ENCODE data around the gene PLPP2. TPM values are rescaled to one million over a fixed set of nuclear protein-coding genes. Genes with fewer than 3 reads are reported as not detected.

The PLPP2 gene
- polyA plus RNA-seq, 1 donor from 2014 or later = 2.1 TPM

DNA sequence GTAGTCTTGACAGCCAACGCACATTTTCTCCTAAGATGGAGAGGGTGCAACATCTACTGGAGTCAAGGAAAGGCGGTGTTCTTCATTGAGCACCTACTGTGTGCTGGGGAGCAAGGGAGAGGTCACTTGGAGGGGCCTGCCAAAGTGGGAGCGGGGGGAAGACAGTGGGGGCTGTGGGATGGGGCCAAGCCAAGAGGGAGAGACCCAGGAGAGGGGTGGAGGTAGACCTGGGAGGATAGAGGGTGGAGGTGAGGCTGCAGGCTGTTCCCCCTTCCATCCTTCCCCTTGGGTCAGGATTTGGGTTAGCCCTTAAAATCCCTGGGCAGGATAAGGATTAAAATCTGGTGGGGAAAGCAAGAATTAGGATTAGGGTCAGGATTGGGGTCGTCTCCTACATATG lies 1.7 kb upstream of the PLPP2 start:
- Histone ChIP-seq H3K27me3 (ENCODE audit: insufficient read depth, low read depth, low read length) (peaks cover 59% of the 10 kb centered on the region), H3K27ac (ENCODE audit: low read length) (no peak overlapping the region), H3K9me3 (ENCODE audit: low read length) (no peaks in the 10 kb centered on the region)

DNA sequence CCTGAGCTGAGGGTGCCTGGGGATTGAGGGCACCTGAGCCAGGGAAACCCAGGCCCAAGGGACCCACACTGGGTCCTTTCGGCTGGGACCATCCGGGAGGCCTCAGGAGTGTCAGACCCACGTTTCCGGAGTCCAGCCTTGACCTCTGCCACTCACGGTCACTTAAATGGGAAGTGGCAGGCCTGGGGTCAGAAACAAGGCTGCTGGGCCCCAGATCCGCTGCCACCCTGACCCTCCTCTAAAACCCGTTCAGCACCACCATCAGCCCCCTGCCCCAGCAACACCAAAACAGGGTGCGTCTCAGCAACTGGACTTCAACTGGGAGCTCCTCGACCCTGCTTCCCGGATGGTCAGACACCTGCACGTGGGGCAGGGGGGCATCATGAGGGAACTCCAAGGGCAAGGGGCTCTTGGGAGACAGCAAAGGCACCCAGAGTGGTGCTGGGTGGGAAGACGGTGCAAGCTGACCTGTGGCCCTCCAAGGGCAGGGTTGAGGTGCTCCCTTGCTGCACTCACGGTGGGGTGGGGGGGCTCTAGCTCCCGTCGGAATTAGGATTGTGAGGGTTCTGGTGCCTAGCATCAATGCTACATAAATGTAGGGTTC lies 1.2 kb upstream of the PLPP2 start:
- no peak overlapping the region for H3K4me3 ChIP-seq (ENCODE audit: low read length)
- no peak overlapping the region for H3K4me2 ChIP-seq (ENCODE audit: low read length)
- TF ChIP-seq TAF1 (IDR thresholded peaks at IDR 0.05; ENCODE audit: low read depth) = no peak
- no peaks in the 10 kb centered on the region for H3K79me2 ChIP-seq (replicated peaks; ENCODE audit: insufficient read depth, low read length)
- no peaks in the 10 kb centered on the region for H3K9me2 ChIP-seq (ENCODE audit: insufficient read depth, low read length)
- no peaks in the 10 kb centered on the region for H3F3A ChIP-seq (ENCODE audit: insufficient read depth, low read length, poor library complexity, severe bottlenecking)
- H3K9ac ChIP-seq (ENCODE audit: low read length) = no peak overlapping the region
- H2AFZ ChIP-seq (ENCODE audit: low read depth, low read length) = no peak overlapping the region
- H3K27me3 ChIP-seq (ENCODE audit: insufficient read depth, low read depth, low read length) = peaks cover 59% of the 10 kb centered on the region
- H3K36me3 ChIP-seq (ENCODE audit: insufficient read depth, low read length) = no peaks in the 10 kb centered on the region
- H4K20me1 ChIP-seq (ENCODE audit: insufficient read depth) = no peaks in the 10 kb centered on the region
- H3K9me3 ChIP-seq (ENCODE audit: low read length) = no peaks in the 10 kb centered on the region
- no peak overlapping the region for H3K27ac ChIP-seq (ENCODE audit: low read length)

More for the DNA sequence above, 1.7 kb upstream of the PLPP2 start:
- no peak overlapping the region for H3K4me3 ChIP-seq (ENCODE audit: low read length)
- H2AFZ ChIP-seq (ENCODE audit: low read depth, low read length) = no peak overlapping the region
- H3F3A ChIP-seq (ENCODE audit: insufficient read depth, low read length, poor library complexity, severe bottlenecking) = no peaks in the 10 kb centered on the region
- TF ChIP-seq, protein P1, sequence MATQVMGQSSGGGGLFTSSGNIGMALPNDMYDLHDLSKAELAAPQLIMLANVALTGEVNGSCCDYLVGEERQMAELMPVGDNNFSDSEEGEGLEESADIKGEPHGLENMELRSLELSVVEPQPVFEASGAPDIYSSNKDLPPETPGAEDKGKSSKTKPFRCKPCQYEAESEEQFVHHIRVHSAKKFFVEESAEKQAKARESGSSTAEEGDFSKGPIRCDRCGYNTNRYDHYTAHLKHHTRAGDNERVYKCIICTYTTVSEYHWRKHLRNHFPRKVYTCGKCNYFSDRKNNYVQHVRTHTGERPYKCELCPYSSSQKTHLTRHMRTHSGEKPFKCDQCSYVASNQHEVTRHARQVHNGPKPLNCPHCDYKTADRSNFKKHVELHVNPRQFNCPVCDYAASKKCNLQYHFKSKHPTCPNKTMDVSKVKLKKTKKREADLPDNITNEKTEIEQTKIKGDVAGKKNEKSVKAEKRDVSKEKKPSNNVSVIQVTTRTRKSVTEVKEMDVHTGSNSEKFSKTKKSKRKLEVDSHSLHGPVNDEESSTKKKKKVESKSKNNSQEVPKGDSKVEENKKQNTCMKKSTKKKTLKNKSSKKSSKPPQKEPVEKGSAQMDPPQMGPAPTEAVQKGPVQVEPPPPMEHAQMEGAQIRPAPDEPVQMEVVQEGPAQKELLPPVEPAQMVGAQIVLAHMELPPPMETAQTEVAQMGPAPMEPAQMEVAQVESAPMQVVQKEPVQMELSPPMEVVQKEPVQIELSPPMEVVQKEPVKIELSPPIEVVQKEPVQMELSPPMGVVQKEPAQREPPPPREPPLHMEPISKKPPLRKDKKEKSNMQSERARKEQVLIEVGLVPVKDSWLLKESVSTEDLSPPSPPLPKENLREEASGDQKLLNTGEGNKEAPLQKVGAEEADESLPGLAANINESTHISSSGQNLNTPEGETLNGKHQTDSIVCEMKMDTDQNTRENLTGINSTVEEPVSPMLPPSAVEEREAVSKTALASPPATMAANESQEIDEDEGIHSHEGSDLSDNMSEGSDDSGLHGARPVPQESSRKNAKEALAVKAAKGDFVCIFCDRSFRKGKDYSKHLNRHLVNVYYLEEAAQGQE (IDR thresholded peaks at IDR 0.05; ENCODE audit: borderline replicate concordance) = no peak
- TF ChIP-seq MXI1 (conservative IDR thresholded peaks at IDR 0.05; ENCODE audit: poor library complexity, severe bottlenecking) = no peak
- no peak for TF ChIP-seq SMC3 (conservative IDR thresholded peaks at IDR 0.05; ENCODE audit: poor library complexity)
- TF ChIP-seq EZH2 (IDR thresholded peaks at IDR 0.05; ENCODE audit: borderline replicate concordance, insufficient read depth, low read length, poor library complexity, severe bottlenecking) = no peak
- TF ChIP-seq RAD21 (conservative IDR thresholded peaks at IDR 0.05) = no peak
- TF ChIP-seq, protein P2, sequence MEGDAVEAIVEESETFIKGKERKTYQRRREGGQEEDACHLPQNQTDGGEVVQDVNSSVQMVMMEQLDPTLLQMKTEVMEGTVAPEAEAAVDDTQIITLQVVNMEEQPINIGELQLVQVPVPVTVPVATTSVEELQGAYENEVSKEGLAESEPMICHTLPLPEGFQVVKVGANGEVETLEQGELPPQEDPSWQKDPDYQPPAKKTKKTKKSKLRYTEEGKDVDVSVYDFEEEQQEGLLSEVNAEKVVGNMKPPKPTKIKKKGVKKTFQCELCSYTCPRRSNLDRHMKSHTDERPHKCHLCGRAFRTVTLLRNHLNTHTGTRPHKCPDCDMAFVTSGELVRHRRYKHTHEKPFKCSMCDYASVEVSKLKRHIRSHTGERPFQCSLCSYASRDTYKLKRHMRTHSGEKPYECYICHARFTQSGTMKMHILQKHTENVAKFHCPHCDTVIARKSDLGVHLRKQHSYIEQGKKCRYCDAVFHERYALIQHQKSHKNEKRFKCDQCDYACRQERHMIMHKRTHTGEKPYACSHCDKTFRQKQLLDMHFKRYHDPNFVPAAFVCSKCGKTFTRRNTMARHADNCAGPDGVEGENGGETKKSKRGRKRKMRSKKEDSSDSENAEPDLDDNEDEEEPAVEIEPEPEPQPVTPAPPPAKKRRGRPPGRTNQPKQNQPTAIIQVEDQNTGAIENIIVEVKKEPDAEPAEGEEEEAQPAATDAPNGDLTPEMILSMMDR (IDR thresholded peaks at IDR 0.05; ENCODE audit: poor library complexity, severe bottlenecking) = no peak
- TF ChIP-seq EP300 (conservative IDR thresholded peaks at IDR 0.05; ENCODE audit: poor library complexity, severe bottlenecking) = no peak
- no peak for TF ChIP-seq TAF1 (IDR thresholded peaks at IDR 0.05; ENCODE audit: low read depth)
- TF ChIP-seq POLR2AphosphoS5 (IDR thresholded peaks at IDR 0.05) = no peak
- no peak overlapping the region for H3K9ac ChIP-seq (ENCODE audit: low read length)
- no peak overlapping the region for H3K4me2 ChIP-seq (ENCODE audit: low read length)
- no peaks in the 10 kb centered on the region for H3K79me2 ChIP-seq (replicated peaks; ENCODE audit: insufficient read depth, low read length)
- H3K9me2 ChIP-seq (ENCODE audit: insufficient read depth, low read length) = no peaks in the 10 kb centered on the region
- H4K20me1 ChIP-seq (ENCODE audit: insufficient read depth) = no peaks in the 10 kb centered on the region
- H3K36me3 ChIP-seq (ENCODE audit: insufficient read depth, low read length) = no peaks in the 10 kb centered on the region
